B cell (primary cell): Measurements from ENCODE around the gene ZBTB17. TPM values are rescaled to one million over a fixed set of nuclear protein-coding genes. Genes with fewer than 3 reads are reported as not detected.

Experiments used
- ATAC-seq: fragments of 200-7000 bp; cut with Tn5 transposase; one replicate; pipeline ENCODE4 v1.10.0; 2021; ENCODE audit warnings: low read depth, mild to moderate bottlenecking, moderate number of reproducible peaks, moderate library complexity
- CTCF ChIA-PET: fragments of 350-600 bp; sonication (Branson Sonifier 250); formaldehyde crosslinking; loops from one replicate; lab custom pipeline; 2021; ENCODE audit warnings: antibody characterized with exemption, inconsistent platforms; lab: Charles Lee
- POLR2A ChIA-PET: fragments of 350-600 bp; sonication (Branson Sonifier 250); formaldehyde crosslinking; loops from one replicate; lab custom pipeline; 2021; ENCODE audit warnings: antibody characterized with exemption; lab: Charles Lee
- DNase-seq: peaks from one replicate; pipeline ENCODE4 v3.0.0; 2013
- H2AFZ ChIP-seq: 2 replicates; pipeline ENCODE4 v1.6.1; 2012; ENCODE audit warnings: mild to moderate bottlenecking, low read depth, low read length; ENCODE audit not compliant: insufficient read depth, poor library complexity, severe bottlenecking
- H3K27ac ChIP-seq, 2 donors: 1 replicate in 1 of 2; 2 replicates in 1 of 2; pipeline ENCODE4 v1.5.1; 2012 to 2013; ENCODE audit warnings: low read length in 2 of 2, mild to moderate bottlenecking in 2 of 2, moderate library complexity in 1 of 2
- H3K27me3 ChIP-seq, 4 experiments: fragments of 200-600 bp in 1 of 4; sonication (generic) in 1 of 4; replicated peaks in 1 of 4; 1 replicate in 2 of 4; 2 replicates in 2 of 4; pipeline versions ENCODE4 v1.6.1 to v1.7.0; 2013 to 2016; ENCODE audit warnings: low read length in 3 of 4, mild to moderate bottlenecking in 2 of 4, mixed read lengths in 1 of 4, moderate library complexity in 1 of 4; ENCODE audit not compliant: insufficient read depth in 4 of 4, control insufficient read depth in 3 of 4; ENCODE audit errors: control extremely low read depth in 1 of 4
- H3K36me3 ChIP-seq, 2 experiments: replicated peaks in 1 of 2; 1 replicate in 1 of 2; 2 replicates in 1 of 2; pipeline versions ENCODE4 v1.6.1 to v1.7.1; 2013; ENCODE audit warnings: low read length in 1 of 2; ENCODE audit not compliant: insufficient read depth in 2 of 2, control insufficient read depth in 1 of 2; ENCODE audit errors: control extremely low read depth in 1 of 2, extremely low read depth in 1 of 2
- H3K4me1 ChIP-seq, 2 donors: fragments of 200-600 bp in 1 of 2; sonication (generic) in 1 of 2; 1 replicate in 1 of 2; 2 replicates in 1 of 2; pipeline versions ENCODE4 v1.5.1 to v1.6.1; 2013 to 2017; ENCODE audit warnings: low read length in 2 of 2; ENCODE audit not compliant: control insufficient read depth in 2 of 2, insufficient read depth in 2 of 2
- H3K4me2 ChIP-seq: replicated peaks from 2 replicates; pipeline ENCODE3; 2012; ENCODE audit warnings: mild to moderate bottlenecking, low read depth, low read length; ENCODE audit not compliant: poor library complexity, severe bottlenecking
- H3K4me3 ChIP-seq, 5 experiments: fragments of 200-600 bp in 1 of 5; sonication (generic) in 1 of 5; 1 replicate in 3 of 5; 2 replicates in 2 of 5; pipeline versions ENCODE4 v1.5.1 to v1.7.0; 2011 to 2016; ENCODE audit warnings: low read length in 4 of 5, mild to moderate bottlenecking in 4 of 5, low read depth in 2 of 5, control low read depth in 1 of 5, moderate library complexity in 1 of 5; ENCODE audit not compliant: insufficient read depth in 1 of 5; ENCODE audit errors: control extremely low read depth in 1 of 5, extremely low read depth in 1 of 5
- H3K79me2 ChIP-seq: fragments of 200-600 bp; sonication (generic); one replicate; pipeline ENCODE4 v1.6.0; 2016; ENCODE audit warnings: low read length; ENCODE audit not compliant: control insufficient read depth, insufficient read depth
- H3K9ac ChIP-seq: fragments of 200-600 bp; sonication (generic); 2 replicates; pipeline ENCODE4 v1.6.1; 2017; ENCODE audit warnings: mild to moderate bottlenecking, low read length, moderate library complexity
- H3K9me3 ChIP-seq, 3 donors: one replicate each; pipeline versions ENCODE4 v1.6.1 to v1.7.1; 2013; ENCODE audit warnings: low read length in 2 of 3; ENCODE audit not compliant: control insufficient read depth in 2 of 3, insufficient read depth in 1 of 3; ENCODE audit errors: control extremely low read depth in 1 of 3
- H4K20me1 ChIP-seq: 2 replicates; pipeline ENCODE4 v1.6.0; 2012; ENCODE audit warnings: mild to moderate bottlenecking, low read length; ENCODE audit not compliant: insufficient read depth, control insufficient read depth, poor library complexity, severe bottlenecking
- H3K27ac Mint-ChIP-seq: one replicate; pipeline ENCODE4 v1.8.0; 2021; ENCODE audit warnings: mixed read lengths
- H3K27me3 Mint-ChIP-seq: one replicate; pipeline ENCODE4 v1.8.0; 2021; ENCODE audit warnings: mixed read lengths
- H3K4me1 Mint-ChIP-seq: one replicate; pipeline ENCODE4 v1.8.0; 2021; ENCODE audit warnings: mixed read lengths
- H3K4me3 Mint-ChIP-seq: one replicate; pipeline ENCODE4 v1.8.0; 2021; ENCODE audit warnings: mixed read lengths
- H3K9me3 Mint-ChIP-seq: one replicate; pipeline ENCODE4 v1.8.0; 2022; ENCODE audit warnings: mixed read lengths; ENCODE audit not compliant: insufficient read depth
- CTCF ChIP-seq: fragments of 200-600 bp; IDR thresholded peaks from one replicate; pipeline ENCODE4 v1.8.0; 2022; ENCODE audit warnings: antibody characterized with exemption, mild to moderate bottlenecking
- EZH2 ChIP-seq: IDR thresholded peaks from 2 replicates; pipeline ENCODE4 v1.6.1; 2012; ENCODE audit warnings: borderline replicate concordance, low read depth, mild to moderate bottlenecking, moderate library complexity, low read length; ENCODE audit not compliant: insufficient read depth, poor library complexity, severe bottlenecking
- WGBS: methylation state at CpG from one replicate; pipeline ENCODE4 v1.1.5; 2013; ENCODE audit warnings: missing lambda C conversion rate; ENCODE audit not compliant: insufficient coverage; 5-methylcytosine and 5-hydroxymethylcytosine counted together
- intact Hi-C: fragments of 100-400 bp; cut with micrococcal nuclease; formaldehyde crosslinking; loops from one replicate; pipeline ENCODE4 v1.10.0; 2022
- polyA plus RNA-seq: library from polyadenylated mRNA; depleted of rRNA; stranded (reverse); fragments of >200 nt; gene quantifications from 2 replicates; pipeline ENCODE4 v1.2.3, GENCODE V29; 2012
- total RNA-seq, 2 donors: library from RNA; stranded (reverse); fragments of 120-200 nt in 1 of 2; gene quantifications; 1 replicate in 1 of 2; 2 replicates in 1 of 2; pipeline versions ENCODE4 v1.2.3 to v1.2.4, GENCODE V29; 2013 to 2022

ZBTB17 gene
- total and polyA plus RNA-seq, 2 donors (not counting 1 experiment from before 2014, with no cell fraction given), result 94.1 to 157 TPM

DNA sequence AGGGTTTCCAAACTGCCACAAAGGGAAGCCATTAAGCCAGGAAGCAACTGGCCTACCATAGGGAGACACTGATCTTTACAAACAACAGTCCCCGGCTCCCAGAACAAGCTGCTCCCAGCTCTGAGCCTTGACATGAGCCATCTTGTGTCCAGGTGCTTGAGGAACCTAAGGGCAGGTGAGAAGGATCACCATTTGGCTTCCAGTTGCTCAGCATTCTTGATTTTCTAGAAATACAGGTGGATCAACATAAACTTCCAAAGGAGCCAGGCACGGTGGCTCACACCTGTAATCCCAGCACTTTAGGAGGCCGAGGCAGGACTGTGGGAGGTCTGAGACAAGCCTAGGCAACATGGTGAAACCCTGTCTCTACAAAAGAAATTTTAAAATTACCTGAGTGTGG, 21.6 kb downstream of the ZBTB17 start:
- no peak overlapping the region for H3K27ac ChIP-seq
- H3K9me3 ChIP-seq, result no peaks in the 10 kb centered on the region
- H3K4me3 Mint-ChIP-seq, result no peak overlapping the region
- CTCF ChIA-PET, result no interaction called here
- 100% methylated on average over 2 of the region's 3 CpGs for WGBS
- no peak overlapping the region for H3K4me3 ChIP-seq
- no peak for DNase-seq
- TF ChIP-seq EZH2, result no peak
- TF ChIP-seq CTCF, result no peak
- no peak for ATAC-seq
- POLR2A ChIA-PET, result no interaction called here
- peaks cover 0 to 20% of the 10 kb centered on the region in 2 experiments for H3K36me3 ChIP-seq
- no peak overlapping the region for H3K9ac ChIP-seq
- no peak overlapping the region for H2AFZ ChIP-seq
- H3K79me2 ChIP-seq, result peaks cover 96% of the 10 kb centered on the region
- no peaks in the 10 kb centered on the region for H3K9me3 Mint-ChIP-seq
- peaks cover 31% of the 10 kb centered on the region in 2 donors for H3K4me1 ChIP-seq
- H3K4me1 Mint-ChIP-seq, result peaks cover 70% of the 10 kb centered on the region
- intact Hi-C loops, result no loop called here
- H3K27me3 ChIP-seq, result no peaks in the 10 kb centered on the region
- H3K27ac Mint-ChIP-seq, result no peak overlapping the region
- H4K20me1 ChIP-seq, result peaks cover 68% of the 10 kb centered on the region
- H3K27me3 Mint-ChIP-seq, result no peaks in the 10 kb centered on the region
- H3K4me2 ChIP-seq, result no peak overlapping the region

- Histone ChIP-seq H3K4me1 (peaks cover 35 to 36% of the 10 kb centered on the region in 2 donors), H3K4me2 (no peak overlapping the region), H3K36me3 (peaks cover 0 to 25% of the 10 kb centered on the region in 2 experiments), H3K4me3 (no peak overlapping the region), H3K27me3 (no peaks in the 10 kb centered on the region), H3K79me2 (peaks cover 95% of the 10 kb centered on the region), H4K20me1 (peaks cover 69% of the 10 kb centered on the region), H3K9me3 (no peaks in the 10 kb centered on the region), H3K27ac (no peak overlapping the region), H2AFZ (no peak overlapping the region), H3K9ac (no peak overlapping the region)
- peak overlapping the region; percentile 34 for H3K27ac Mint-ChIP-seq
- WGBS, result 86% methylated on average over 1 of the region's 1 CpG
- peaks cover 75% of the 10 kb centered on the region for H3K4me1 Mint-ChIP-seq
- POLR2A ChIA-PET, result no interaction called here
- H3K4me3 Mint-ChIP-seq, result no peak overlapping the region
- TF ChIP-seq CTCF (no peak), EZH2 (no peak)
- H3K27me3 Mint-ChIP-seq, result no peaks in the 10 kb centered on the region
- H3K9me3 Mint-ChIP-seq, result no peaks in the 10 kb centered on the region
- intact Hi-C loops, result no loop called here
- DNase-seq (no peak), ATAC-seq (no peak)
- CTCF ChIA-PET, result no interaction called here
These were observed 22.1 kb downstream of the ZBTB17 start for GRCh38 chr1:15953791-15954241.
